Inferior parietal cortex (tissue), 1 donor: Measurements from ENCODE around the gene CITED4.

ENCODE experiments used
- DNase-seq: peaks from one replicate; pipeline ENCODE4 v3.0.0-alpha.2; 2016; ENCODE audit errors: extremely low spot score

Gene CITED4

DNA sequence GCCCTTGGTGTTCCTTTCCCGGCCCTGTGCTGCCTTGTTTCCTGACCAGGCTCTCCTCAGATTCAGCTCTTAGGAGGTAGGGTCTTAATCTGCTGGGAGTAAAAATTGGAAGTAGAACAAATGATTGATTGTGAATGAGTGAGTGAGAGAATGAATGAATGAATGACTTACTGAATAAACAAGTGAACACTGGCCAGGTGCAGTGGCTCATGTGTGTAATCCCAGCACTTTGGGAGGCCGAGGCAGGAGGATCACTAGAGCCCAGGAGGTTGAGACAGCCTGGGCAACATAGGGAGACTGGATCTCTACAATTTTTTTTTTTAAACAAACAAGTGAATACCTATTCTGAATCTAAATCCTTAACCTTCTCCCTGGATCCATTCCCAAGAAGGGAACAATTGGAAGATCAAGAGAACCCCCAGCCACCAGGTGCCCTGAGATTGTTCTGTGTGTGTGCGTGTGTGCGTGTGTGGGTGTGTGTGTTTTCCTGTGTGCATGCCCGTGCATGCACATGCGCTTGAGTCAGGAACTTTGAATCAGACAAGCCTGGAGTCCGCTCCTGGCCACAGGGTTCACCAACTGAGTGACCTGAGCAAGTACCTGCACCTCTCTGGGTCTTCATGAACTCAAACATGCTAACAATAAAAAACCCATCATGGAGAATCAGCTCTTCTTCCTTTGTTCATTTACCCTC, 24.3 kb upstream of the CITED4 start:
- no peak for DNase-seq

DNA sequence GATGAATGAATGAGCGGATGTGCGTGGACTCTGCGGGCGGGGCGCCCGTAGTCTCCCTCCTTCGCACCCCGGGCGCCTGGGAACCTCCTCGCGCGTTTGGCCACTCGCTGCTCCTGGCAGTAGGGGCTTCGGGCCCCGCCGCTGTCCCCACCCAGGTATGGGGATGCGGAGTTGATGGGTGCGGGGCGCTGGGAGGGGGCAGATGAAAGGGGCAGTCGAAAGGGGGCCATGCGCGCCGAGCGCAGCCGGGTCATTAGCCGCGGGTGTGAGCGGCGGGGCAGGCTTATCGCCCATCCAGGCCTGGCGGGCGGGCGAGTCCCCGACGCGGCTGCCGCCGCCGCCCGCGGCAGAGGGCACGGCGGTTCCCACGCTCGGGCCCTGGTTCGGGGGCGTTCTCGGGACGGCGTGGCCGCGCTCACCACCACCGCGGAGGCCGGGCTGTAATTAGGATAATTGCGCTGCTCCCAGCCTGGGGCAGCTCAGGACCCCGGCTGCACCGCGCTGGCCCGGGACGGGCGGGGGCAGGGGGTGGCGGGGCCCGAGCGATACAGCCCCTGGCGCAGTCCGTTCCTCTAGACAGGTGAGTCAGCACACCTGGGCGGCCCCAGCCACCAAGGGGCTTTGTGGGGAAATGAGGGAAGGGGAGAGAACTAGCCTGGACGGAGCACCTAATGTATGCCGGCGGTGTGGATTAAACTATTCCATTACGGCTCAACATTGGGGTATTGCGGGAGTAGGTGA, 22.1 kb upstream of the CITED4 start:
- DNase-seq, result no peak

DNA sequence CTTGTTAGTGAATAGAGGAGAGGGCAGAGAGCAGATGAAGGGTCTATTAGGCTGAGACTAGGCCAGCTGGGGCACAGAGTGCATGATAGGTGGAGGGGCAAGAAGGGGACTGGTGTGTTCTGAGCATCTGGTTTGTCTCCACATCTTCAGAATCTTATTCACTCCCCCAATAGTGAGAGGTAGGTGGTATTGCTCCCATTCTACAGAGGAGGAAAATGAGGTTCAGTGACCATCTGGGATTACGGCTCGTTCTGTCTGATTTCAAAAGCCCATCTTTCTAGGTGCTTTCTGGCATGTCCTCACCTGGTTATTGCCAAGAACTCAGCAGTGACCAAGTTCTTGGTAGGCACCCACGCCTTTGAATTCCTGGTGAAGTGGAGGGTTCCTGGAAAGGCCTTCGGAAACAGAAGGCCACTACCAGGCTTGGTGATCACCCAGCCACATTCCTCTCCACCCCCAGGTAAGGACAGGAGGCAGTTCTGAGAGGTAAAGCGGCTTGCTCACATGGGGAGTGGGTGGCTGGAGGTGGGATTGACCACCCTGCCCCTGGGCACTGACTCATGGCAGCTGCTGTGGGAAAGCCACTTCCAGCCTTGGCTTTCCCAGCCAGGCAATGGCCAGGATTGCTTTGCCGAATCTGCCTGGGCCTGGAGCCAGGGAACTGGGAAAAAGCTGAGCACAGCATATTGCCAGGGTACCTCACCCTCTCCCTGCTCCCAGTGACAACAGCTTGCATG, 18.8 kb upstream of the CITED4 start:
- no peak for DNase-seq

DNA sequence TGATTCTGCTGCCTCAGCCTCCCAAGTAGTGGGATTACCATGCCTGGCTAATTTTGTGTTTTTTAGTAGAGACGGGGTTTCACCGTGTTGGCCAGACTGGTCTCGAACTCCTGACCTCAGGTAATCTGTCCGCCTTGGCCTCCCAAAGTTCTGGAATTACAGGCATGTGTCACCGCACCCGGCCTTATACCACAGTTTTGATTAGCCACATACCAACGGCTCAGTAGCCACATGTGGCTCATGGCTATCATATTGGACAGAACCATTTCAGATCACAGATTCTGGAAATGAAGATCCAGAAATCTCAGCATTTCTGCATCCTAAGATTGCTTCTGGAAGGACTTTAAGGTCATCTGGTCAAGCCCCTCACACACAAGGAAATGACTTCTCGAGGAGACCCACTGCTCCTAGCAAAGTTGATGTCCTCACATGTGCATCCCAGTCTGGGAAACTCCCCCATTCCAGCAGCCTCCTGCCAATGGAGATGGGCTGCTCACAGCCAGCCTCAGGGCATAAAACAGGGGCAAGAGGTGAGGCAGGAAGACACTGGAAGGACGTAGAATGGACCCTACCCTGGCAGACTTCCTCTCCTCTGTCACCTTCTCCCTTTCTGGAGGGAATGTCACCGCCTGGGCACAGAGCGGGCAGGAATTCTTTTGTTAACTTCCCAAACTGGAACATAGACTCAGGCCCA, 17.5 kb upstream of the CITED4 start:
- DNase-seq, result no peak

DNA sequence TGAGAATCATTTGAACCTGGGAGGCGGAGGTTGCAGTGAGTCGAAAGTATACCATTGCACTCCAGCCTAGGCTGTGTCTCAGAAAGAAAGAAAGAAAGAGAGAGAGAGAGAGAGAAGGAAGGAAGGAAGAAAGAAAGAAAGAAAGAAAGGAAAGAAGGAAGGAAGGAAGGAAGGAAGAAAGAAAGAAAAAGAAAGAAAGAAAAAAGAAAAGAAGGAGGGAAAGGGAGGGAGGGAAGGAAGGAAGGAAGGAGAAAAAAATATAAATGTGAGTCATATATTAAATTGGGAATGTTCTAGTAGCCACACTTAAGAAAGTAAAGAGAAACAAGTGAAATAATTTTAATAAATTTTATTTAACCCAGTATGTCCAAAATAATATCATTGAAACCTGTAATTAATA, 16.7 kb upstream of the CITED4 start:
- DNase-seq, result no peak

DNA sequence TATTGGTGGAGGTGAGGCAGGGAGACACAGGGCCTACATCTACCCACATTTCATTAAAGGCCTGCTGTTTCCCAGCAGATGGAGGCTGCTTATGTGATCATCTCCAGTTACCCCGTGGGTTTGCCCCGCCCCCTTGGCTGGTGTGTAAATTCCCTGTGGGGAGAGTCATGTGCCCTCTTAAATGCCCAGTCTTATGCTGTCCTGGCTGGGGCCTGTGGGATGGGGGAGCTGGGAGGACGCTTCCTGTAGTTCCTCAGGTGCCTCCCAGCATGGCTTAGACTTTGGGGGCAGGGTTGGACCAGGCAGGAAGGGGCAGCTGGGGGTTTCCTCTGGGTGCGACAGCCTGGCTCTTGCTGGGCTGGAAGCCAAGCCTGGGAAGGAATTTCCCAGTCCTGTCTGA, 15.5 kb upstream of the CITED4 start:
- DNase-seq, result no peak

DNA sequence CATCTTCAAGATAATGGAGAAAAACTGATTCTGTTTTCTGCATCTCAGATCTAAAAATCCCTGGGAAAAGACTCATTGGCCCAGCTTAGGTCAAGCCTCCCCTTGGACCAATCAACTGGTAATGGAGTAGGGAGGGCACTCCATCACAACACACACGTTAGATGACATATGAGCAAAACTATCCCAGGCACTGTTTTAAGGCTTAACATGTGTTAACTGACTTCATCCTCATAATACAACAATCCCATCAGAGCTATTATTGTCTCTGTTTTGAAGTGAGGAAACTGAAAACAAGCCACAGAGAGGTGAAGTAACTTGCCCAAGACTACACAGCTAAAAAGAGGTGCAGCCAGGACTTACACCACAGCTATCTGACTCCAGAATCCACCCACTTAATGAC, 14.7 kb upstream of the CITED4 start:
- no peak for DNase-seq

DNA sequence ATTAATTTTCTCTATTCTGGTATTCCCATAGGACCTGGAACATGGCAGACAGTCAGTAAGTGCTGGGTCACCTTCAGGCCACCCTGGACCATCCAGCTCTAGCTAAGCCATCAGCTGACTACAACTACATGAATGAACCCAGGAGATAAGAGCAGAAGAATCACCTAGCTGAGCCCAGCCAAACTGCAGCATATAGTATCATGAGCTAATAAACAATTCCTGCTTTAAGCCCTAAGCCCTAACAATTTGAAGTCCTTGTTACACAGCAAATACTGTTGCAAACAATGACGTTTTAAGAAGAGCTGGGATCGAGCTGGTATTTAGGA, 14.2 kb upstream of the CITED4 start:
- DNase-seq, result no peak

DNA sequence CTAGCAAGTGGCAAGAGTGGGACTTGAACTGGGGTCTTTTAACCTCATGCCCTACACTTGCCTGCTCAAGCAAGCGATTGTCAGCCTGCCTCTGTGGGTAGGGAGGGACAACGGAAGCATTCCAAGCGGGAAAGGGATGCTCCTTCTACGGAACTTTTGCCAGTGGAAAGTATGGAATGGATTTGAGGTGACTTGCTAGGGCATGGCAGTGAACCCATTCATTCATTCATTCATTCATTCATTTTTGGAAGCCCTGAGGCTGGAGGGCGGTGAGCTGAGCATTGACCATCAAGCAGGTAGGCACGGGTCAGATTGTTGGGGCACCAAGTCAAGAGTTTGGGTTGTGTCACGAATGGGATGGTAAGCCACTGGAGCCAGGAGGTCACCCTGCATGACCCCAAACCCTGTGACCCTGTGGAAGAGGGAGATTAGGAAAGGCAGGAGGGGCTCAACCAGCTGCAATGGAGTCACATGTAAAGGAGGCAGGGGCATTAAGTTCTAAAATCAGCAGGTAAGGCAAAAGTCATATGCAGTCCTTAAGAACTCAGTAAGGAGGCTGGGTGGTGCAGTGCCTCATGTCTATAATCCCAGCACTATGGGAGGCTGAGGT, 11.8 kb upstream of the CITED4 start:
- no peak for DNase-seq

DNA sequence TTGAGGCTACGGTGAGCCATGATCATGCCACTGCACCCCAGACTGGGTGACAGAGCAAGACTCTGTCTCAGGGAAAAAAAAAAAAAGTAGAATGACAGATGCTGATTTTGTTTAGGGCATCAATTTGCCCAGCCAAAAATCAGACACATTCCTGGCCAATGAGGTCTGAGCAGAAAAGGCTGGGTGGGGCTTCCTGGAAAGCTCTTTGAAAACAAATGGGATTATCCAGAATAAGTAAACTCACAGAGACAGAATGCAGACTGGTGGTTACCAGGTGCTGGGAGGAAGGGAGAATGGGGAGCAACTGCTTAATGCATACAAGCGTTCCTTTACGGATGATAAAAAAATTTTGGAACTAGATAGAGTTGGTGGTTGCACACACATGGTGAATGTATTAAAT, 10.1 kb upstream of the CITED4 start:
- DNase-seq, result no peak

DNA sequence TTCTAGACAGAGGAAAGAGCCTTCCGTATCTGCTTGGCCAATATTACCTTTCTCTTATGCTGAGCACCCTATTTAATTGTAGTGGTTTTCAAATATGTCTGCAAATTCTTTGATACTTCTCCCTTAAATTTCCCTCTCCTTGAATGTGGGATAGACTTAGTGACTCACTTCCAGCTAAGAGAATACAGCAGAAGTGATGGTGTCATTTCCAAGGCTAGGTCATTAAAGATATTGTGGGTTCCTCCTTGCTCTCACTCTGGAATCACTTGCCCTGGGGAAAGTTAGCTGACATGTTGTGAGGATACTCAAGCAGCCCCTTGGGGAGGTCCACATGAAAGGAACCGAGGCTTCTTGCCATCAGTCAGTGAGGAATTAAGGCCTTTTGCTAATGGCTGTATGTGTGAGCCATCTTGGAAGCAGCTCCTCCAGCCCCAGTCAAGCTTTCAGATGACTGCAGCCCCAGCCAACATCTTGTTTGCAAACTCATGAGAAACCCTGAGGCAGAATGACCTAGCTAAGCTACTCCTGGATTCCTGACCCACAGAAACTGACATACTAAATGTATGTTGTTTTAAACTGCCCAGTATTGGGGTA, 8.1 kb upstream of the CITED4 start:
- no peak for DNase-seq

DNA sequence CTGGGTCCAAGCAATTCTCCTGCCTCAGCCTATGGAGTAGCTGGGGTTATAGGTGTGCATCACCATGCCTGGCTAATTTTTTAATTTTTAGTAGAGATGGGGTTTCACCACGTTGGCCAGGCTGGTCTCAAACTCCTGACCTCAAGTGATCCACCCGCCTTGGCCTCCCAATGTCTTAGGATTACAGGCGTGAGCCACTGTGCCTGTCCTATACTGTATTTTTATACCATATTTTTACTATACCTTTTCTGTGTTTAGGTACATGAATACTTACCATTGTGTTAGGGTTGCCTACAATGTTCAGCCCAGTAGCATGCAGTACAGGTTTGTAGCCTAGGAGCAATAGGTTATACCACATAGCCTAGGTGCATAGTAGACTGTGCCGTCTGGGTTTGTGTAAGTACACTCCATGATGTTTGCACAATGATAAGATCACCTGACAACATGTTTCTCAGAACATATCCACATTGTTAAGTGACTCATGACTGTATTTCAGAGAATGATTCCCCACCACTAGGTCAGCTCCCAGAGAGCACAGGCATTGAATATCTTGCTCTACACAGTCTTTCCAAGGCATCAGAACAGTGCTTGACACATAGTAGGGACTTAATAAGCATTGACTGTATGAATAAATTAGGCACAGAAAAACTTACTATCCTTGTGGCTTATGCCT, 6.0 kb upstream of the CITED4 start:
- no peak for DNase-seq

DNA sequence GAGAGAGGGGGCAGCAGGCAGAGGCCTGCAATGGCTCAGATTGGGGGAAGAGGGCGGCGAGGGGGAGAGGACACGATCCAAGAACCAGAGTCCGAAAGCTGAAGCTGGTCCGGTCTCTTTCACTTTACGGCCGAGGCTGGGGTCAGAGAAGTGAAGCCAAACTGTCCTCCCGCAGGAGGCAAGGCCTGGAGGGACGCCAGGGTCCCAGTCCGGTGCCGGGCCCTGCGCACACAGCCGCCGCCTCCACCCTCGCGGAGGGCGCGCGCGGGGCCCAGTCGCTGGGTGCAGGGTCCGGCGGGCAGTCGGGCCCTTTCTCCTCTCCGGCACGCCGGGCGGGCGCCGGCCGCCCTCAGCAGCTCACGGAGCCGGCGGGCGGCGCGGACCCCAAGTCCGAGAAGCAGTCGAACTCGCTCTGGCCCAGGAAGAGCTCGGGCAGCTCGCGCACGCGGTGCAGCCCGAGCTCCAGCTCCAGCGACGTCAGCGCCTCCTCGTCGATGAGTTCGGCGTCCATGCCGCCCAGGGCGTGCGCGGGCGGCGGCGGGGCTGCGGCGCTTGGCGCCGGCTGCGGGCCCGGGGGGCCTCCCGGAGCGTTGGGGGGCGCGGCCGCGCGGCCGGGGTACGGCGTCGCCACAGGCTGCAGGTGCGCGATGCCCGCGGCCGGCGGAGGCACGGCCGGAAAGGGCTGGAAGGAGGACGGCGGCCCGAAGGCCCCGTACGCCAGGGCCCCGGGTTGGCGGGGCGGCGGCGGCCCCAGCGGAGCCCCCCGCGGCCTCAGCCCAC, 749 bp downstream of the CITED4 start:
- no peak for DNase-seq

DNA sequence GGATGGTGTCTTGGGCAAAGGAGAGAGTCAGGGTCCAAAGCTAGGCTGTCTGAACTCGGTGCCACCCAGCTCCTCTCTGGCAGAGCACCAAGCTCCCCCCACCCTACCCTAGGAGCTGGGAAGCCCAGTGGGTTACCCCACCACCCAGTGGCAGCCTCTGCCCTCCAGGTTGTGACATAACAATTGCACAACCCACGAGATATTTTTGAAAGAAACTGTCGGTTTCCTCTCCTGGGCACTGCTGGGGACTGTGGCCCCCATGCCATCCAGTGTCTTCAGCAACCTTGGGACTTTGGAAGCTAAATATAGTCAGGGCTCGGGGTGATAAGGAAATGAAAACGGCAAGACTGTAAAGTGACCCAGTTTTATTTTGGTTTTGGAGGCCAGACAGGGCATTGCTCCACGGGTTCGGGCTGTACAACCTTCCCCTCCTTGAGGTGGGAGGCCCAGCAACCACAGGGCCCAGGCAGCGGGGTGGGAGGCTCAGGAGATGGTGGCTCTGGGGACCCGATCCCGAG, 1.4 kb downstream of the CITED4 start:
- no peak for DNase-seq

DNA sequence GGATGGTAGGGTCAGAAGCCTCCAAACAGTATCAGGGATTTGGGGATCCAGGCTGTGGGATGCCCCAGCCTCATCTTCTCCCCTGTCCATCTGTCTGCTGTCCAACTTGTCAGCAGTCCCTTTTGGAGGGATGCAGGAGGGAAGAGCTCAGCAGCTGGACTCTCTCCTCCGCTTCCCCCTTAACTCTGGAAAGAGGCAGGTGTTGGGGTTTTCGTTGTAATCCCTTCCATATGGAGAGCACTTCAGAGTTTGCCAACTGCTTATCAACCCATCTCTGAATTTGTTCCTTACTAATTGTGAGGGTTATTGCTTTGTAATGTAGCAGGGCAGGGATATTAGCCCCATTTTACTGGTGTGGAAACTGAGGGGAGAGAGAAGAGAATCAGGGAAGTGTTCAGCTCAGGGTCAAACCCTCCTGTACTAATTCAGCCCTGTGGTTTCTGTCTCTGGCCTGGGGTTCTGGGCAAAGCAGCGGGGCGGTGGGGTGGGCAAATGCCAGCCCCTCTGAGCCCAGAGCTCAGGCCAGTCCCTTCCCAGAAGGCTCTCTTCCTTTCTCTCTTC, 3.2 kb downstream of the CITED4 start:
- DNase-seq, result no peak

DNA sequence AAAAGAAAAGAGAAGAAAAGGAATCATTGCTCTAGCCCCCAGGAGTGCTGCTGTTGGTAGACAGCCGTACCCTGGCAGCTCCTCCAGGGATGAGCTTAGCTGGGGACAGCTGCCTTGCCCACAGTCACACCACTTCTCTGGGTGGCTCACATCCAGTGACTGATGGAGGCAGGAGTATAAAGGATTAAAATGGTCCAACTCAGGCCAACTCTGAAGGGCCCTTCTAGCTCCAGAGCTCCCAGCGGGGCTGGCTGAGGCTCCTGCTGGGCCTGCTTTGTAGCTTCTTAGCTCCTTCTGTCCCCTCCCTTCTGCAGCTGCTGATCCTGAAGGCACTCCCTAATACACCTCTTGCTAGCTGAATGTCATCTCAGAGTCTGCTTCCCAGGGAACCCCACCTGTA, 4.4 kb downstream of the CITED4 start:
- no peak for DNase-seq

DNA sequence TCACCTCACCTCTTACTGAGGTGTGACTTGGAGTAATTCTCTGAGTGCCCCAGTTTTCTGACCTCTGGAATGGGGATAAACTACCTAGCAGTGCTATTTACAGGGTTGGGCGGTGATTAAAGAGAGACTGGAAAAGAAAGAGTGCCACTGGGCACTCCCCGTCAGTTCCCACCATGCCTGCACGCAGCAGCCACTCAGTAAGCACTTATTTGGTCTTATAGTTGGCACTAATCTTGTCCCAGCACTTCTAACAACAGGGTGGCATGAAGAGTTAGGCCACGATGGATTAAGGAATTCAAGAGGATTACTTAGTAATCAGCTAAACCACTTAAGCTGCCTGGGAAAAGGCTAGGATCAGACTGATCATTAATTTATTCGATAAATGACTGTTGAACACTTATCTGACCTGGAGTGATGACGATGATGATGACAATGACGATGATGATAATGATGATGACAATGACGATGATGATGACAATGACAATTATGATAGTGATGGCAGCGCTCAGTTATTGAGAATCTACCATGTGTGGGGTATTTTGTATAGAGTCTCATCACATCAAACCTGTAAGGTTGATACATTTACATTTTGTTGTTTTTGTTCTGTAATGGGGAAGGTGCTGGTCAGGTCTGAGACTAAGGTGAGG, 5.4 kb downstream of the CITED4 start:
- DNase-seq, result no peak

DNA sequence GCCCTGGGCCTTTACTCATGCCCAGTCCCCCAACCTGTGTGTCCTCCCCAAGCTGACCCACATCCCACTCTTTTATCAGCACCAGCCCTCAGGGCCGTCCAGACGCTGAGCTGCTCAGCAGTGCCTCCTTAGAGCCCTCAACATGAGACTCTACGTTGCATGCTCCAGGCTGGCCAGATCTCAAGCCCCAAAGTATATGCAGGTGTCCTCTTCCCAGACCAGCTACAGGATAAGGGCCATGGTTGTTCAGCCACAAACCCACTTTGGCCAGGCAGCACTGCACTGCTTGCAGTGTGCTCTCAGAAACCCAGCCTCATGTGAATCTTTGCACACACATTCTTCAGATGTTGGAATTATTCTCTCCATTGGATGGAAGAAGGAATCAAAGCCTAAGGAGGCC, 6.0 kb downstream of the CITED4 start:
- no peak for DNase-seq

DNA sequence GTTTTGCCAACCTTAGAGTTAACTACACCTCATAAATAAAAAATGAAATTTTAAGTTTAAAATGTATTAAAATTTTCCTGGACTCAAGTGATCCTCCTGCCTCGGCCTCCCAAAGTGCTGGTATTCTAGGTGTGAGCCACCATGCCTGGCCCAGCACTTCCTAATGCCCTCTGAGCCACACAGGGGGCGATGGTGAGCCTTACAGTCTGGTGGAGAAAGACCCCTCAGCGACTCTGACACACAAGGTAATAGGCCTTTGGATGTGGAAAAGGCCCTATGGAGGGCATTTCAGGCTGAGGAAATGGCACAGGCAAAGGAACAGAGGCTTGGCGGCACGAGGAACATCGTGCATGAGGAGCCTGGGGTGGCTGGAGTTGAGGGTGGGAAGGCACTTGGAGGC, 6.7 kb downstream of the CITED4 start:
- no peak for DNase-seq

DNA sequence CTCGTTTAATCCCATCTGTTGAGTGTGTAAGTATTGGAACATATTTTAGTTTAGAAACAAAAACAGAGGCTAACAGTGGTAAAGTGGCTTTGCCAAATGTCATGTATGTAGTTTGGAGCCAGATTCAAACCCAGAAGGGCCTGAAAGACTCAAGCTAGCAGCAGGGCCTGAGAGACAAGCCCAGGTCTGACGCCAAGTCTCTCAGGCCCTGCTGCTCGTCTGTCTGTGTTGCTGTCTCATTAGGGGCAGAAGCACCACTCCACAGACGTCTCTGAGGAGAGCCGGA, 8.3 kb downstream of the CITED4 start:
- DNase-seq, result no peak
